GM12892 (cell line): ENCODE measurements around the gene SLC44A1.

Experiments
- POLR2A ChIP-seq: IDR thresholded peaks from 2 replicates; pipeline ENCODE4 v1.6.1; 2011; ENCODE audit warnings: low read depth, low read length, control low read depth
- POLR2AphosphoS5 ChIP-seq: IDR thresholded peaks from 2 replicates; pipeline ENCODE4 v1.6.1; 2011; ENCODE audit warnings: low read depth, low read length, control low read depth

- TF ChIP-seq POLR2A = no peak
- TF ChIP-seq POLR2AphosphoS5 = no peak
These were observed 224.4 kb downstream of the SLC44A1 start for GRCh38 chr9:105468875-105469274.
